SK-N-SH (cell line): ENCODE measurements around the gene ARPC2. TPM values are rescaled to one million over a fixed set of nuclear protein-coding genes. Genes with fewer than 3 reads are reported as not detected.

ENCODE experiments used
- CTCF ChIA-PET: fragments of 300-600, 350-600 bp; formaldehyde crosslinking; extraction: SDS; loops from one replicate; lab custom pipeline; 2021; lab: Yijun Ruan, JAX
- POLR2A ChIA-PET: fragments of 350-600 bp; sonication (Branson Sonifier 250); formaldehyde crosslinking; extraction: SDS; loops from one replicate; lab custom pipeline; 2020; ENCODE audit warnings: antibody characterized with exemption, inconsistent platforms; lab: Yijun Ruan, JAX
- DNase-seq: peaks from one replicate; pipeline ENCODE4 v3.0.0; 2012
- H2AFZ ChIP-seq: fragments of 200-600 bp; sonication (generic); 2 replicates; pipeline ENCODE4 v1.8.1; 2016; ENCODE audit warnings: antibody characterized with exemption, mild to moderate bottlenecking, low read depth
- H3F3A ChIP-seq: fragments of 200-600 bp; sonication (generic); replicated peaks from 2 replicates; pipeline ENCODE3; 2016; ENCODE audit warnings: antibody characterized with exemption, mild to moderate bottlenecking; ENCODE audit not compliant: insufficient read depth
- H3K27ac ChIP-seq, 2 experiments: fragments of 200-500 bp in 1 of 2; fragments of 200-600 bp in 1 of 2; sonication (Bioruptor generic) in 1 of 2; sonication (generic), shearing (Covaris generic) in 1 of 2; 2 replicates each; pipeline versions ENCODE4 v1.5.1 to v1.6.1; 2014 to 2016; ENCODE audit warnings: low read depth in 2 of 2, inconsistent platforms in 1 of 2, low read length in 1 of 2, mild to moderate bottlenecking in 1 of 2, mixed read lengths in 1 of 2
- H3K27me3 ChIP-seq: fragments of 200-600 bp; sonication (generic), shearing (Covaris generic); 2 replicates; pipeline ENCODE4 v1.6.1; 2016; ENCODE audit warnings: mixed run types; ENCODE audit not compliant: insufficient read depth
- H3K36me3 ChIP-seq, 2 experiments: fragments of 200-500 bp in 1 of 2; fragments of 200-600 bp in 1 of 2; sonication (Bioruptor generic) in 1 of 2; sonication (generic) in 1 of 2; replicated peaks in 1 of 2; 2 replicates each; pipeline versions ENCODE3 to v1.5.1; 2014 to 2016; ENCODE audit warnings: low read length in 1 of 2, mild to moderate bottlenecking in 1 of 2; ENCODE audit not compliant: insufficient read depth in 2 of 2, control insufficient read depth in 1 of 2
- H3K4me1 ChIP-seq, 2 experiments: fragments of 200-500 bp in 1 of 2; fragments of 200-600 bp in 1 of 2; sonication (Bioruptor generic) in 1 of 2; sonication (generic), shearing (Covaris generic) in 1 of 2; 2 replicates each; pipeline versions ENCODE4 v1.5.1 to v1.6.1; 2014 to 2016; ENCODE audit warnings: low read depth in 1 of 2, low read length in 1 of 2, mixed run types in 1 of 2; ENCODE audit not compliant: insufficient read depth in 2 of 2, control insufficient read depth in 1 of 2
- H3K4me2 ChIP-seq: fragments of 200-600 bp; sonication (generic), shearing (Covaris generic); 2 replicates; pipeline ENCODE4 v1.6.1; 2017; ENCODE audit warnings: mixed run types
- H3K4me3 ChIP-seq, 2 experiments: fragments of 200-500 bp in 1 of 2; fragments of 200-600 bp in 1 of 2; sonication (Bioruptor generic) in 1 of 2; sonication (generic), shearing (Covaris generic) in 1 of 2; 2 replicates each; pipeline versions ENCODE4 v1.5.1 to v1.8.1; 2014 to 2016; ENCODE audit warnings: low read depth in 2 of 2, inconsistent platforms in 1 of 2, low read length in 1 of 2, mild to moderate bottlenecking in 1 of 2, mixed read lengths in 1 of 2, moderate library complexity in 1 of 2
- H3K79me2 ChIP-seq: fragments of 200-600 bp; sonication (generic); 2 replicates; pipeline ENCODE4 v1.8.1; 2017; ENCODE audit warnings: mild to moderate bottlenecking; ENCODE audit not compliant: insufficient read depth
- H3K9ac ChIP-seq: fragments of 200-600 bp; sonication (generic); 2 replicates; pipeline ENCODE4 v1.6.1; 2017; ENCODE audit warnings: mixed run types
- H3K9me2 ChIP-seq: fragments of 200-600 bp; sonication (generic); 2 replicates; pipeline ENCODE4 v1.6.1; 2017; ENCODE audit warnings: mixed run types
- H3K9me3 ChIP-seq: fragments of 200-600 bp; sonication (generic); 2 replicates; pipeline ENCODE4 v1.6.1; 2017; ENCODE audit warnings: mixed run types, mild to moderate bottlenecking, moderate library complexity
- H4K20me1 ChIP-seq: fragments of 200-600 bp; sonication (generic); 2 replicates; pipeline ENCODE4 v1.6.1; 2017; ENCODE audit warnings: mild to moderate bottlenecking, mixed run types; ENCODE audit not compliant: insufficient read depth
- ELF1 ChIP-seq: IDR thresholded peaks from 2 replicates; pipeline ENCODE4 v1.4.0; 2012
- GABPA ChIP-seq: IDR thresholded peaks from 2 replicates; pipeline ENCODE4 v1.4.0; 2012; ENCODE audit warnings: low read depth, mild to moderate bottlenecking
- MEF2A ChIP-seq: IDR thresholded peaks from 2 replicates; pipeline ENCODE4 v1.4.0; 2012; ENCODE audit warnings: low read depth, borderline replicate concordance
- PBX3 ChIP-seq: IDR thresholded peaks from 2 replicates; pipeline ENCODE4; 2012
- REST ChIP-seq: IDR thresholded peaks from 2 replicates; pipeline ENCODE4 v1.6.1; 2012; ENCODE audit warnings: mild to moderate bottlenecking, low read depth, low read length, moderate library complexity
- SIN3A ChIP-seq: IDR thresholded peaks from 2 replicates; pipeline ENCODE4 v1.6.1; 2012; ENCODE audit warnings: low read depth, mild to moderate bottlenecking, low read length, moderate library complexity, borderline replicate concordance
- TCF12 ChIP-seq: IDR thresholded peaks from 2 replicates; pipeline ENCODE4 v1.4.0; 2012
- TEAD4 ChIP-seq: IDR thresholded peaks from 2 replicates; pipeline ENCODE4 v1.4.0; 2012; ENCODE audit warnings: mild to moderate bottlenecking, borderline replicate concordance; ENCODE audit not compliant: insufficient read depth
- WGBS: methylation state at CpG from one replicate; pipeline ENCODE4 v1.1.6; 2017; ENCODE audit warnings: low lambda C conversion rate; 5-methylcytosine and 5-hydroxymethylcytosine counted together
- polyA plus RNA-seq, 3 experiments: library from polyadenylated mRNA; depleted of rRNA; stranded (reverse); fragments of >200 nt; gene quantifications; 2 replicates each; pipeline ENCODE4 v1.2.3, GENCODE V29; 2012
- TF ChIP-seq, protein P1 (sequence below): IDR thresholded peaks from 2 replicates; pipeline ENCODE4 v1.4.0; 2012; ENCODE audit warnings: low read depth, borderline replicate concordance
- TF ChIP-seq, protein P2 (sequence below): fragments of 150-350 bp; IDR thresholded peaks from 2 replicates; pipeline ENCODE4 v1.6.1; 2017; ENCODE audit warnings: antibody characterized with exemption, low read length, low read depth, borderline replicate concordance

ARPC2 gene
- polyA plus RNA-seq, 1 of the 3 experiments (the other 2 are of a cell fraction) = 319 TPM

DNA sequence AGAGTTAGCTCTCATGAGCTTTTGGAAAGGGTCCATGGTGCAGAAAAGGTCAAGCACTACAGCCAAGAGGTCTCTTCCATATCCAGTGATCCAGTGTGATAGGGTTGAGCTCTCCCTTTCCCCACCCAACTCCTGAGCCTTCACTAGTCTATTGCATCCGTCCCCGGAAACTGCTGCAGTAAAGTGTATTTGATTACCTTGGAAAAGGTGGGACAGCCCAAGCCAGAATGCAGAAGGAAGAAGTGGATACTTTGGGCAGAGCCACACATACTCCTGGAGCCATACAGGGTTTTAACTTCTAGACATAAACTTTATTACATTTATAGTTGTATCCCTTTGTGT is 56.9 kb downstream of the ARPC2 start:
- no peak overlapping the region for H3K4me3 ChIP-seq
- ChIA-PET CTCF (interaction anchor here (0.6 to 5.7 kb wide), 9 partner anchors 8 to 204 kb away, joined by 3 to 47 read pairs (median 5); partner anchors contain the start of gene CATIP), POLR2A (no interaction called here)
- no peak overlapping the region for H2AFZ ChIP-seq
- no peaks in the 10 kb centered on the region for H3K27me3 ChIP-seq
- 100% methylated on average over 2 of the region's 2 CpGs for WGBS
- H3K4me1 ChIP-seq = peaks cover 14 to 19% of the 10 kb centered on the region in 2 experiments; a peak in 1 of 4 replicates
- H4K20me1 ChIP-seq = peaks cover 6% of the 10 kb centered on the region; the same call in 1 of the 2 replicates
- no peaks in the 10 kb centered on the region for H3K9me2 ChIP-seq
- peaks cover 17 to 32% of the 10 kb centered on the region in 2 experiments for H3K36me3 ChIP-seq
- TF ChIP-seq TCF12 = no peak
- no peak for TF ChIP-seq SIN3A
- TF ChIP-seq, protein P1, sequence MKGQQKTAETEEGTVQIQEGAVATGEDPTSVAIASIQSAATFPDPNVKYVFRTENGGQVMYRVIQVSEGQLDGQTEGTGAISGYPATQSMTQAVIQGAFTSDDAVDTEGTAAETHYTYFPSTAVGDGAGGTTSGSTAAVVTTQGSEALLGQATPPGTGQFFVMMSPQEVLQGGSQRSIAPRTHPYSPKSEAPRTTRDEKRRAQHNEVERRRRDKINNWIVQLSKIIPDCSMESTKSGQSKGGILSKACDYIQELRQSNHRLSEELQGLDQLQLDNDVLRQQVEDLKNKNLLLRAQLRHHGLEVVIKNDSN = no peak
- TF ChIP-seq, all 33 proteins: peak for 0
- Histone ChIP-seq H3K9ac (no peak overlapping the region), H3K79me2 (peaks cover 29% of the 10 kb centered on the region), H3F3A (no peaks in the 10 kb centered on the region), H3K9me3 (no peaks in the 10 kb centered on the region), H3K4me2 (no peak overlapping the region), H3K27ac (no peak overlapping the region)
- DNase-seq = no peak

GRCh38 chr2:218274586-218274985 is 57.6 kb downstream of the ARPC2 start:
- no peaks in the 10 kb centered on the region for H4K20me1 ChIP-seq
- H3K27ac ChIP-seq = no peak overlapping the region
- no peak overlapping the region for H2AFZ ChIP-seq
- H3K27me3 ChIP-seq = no peaks in the 10 kb centered on the region
- TF ChIP-seq MEF2A (no peak), PBX3 (no peak), GABPA (no peak), REST (no peak), TCF12 (no peak), TEAD4 (no peak), ELF1 (no peak)
- TF ChIP-seq, protein P2, sequence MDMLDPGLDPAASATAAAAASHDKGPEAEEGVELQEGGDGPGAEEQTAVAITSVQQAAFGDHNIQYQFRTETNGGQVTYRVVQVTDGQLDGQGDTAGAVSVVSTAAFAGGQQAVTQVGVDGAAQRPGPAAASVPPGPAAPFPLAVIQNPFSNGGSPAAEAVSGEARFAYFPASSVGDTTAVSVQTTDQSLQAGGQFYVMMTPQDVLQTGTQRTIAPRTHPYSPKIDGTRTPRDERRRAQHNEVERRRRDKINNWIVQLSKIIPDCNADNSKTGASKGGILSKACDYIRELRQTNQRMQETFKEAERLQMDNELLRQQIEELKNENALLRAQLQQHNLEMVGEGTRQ = no peak
- peaks cover 17 to 32% of the 10 kb centered on the region in 2 experiments for H3K36me3 ChIP-seq
- POLR2A ChIA-PET = interaction anchor here (0.9 kb wide), 1 partner anchor 87 kb away, joined by 3 read pairs; no protein-coding TSS in a partner anchor
- DNase-seq = no peak
- peaks cover 14 to 15% of the 10 kb centered on the region in 2 experiments; a peak in 1 of 4 replicates for H3K4me1 ChIP-seq
- no peaks in the 10 kb centered on the region for H3F3A ChIP-seq
- H3K4me3 ChIP-seq = no peak overlapping the region
- peaks cover 22% of the 10 kb centered on the region for H3K79me2 ChIP-seq
- 82% methylated on average over 4 of the region's 4 CpGs for WGBS
- H3K9ac ChIP-seq = no peak overlapping the region
- H3K9me3 ChIP-seq = no peaks in the 10 kb centered on the region
- H3K4me2 ChIP-seq = no peak overlapping the region
- H3K9me2 ChIP-seq = no peaks in the 10 kb centered on the region
- CTCF ChIA-PET = interaction anchor here (1.4 to 5.7 kb wide), 5 partner anchors 11 to 122 kb away, joined by 4 to 47 read pairs (median 9); partner anchors contain the start of gene CATIP
